ENCODE data around the gene CBLB. TPM values are rescaled to one million over a fixed set of nuclear protein-coding genes. Genes with fewer than 3 reads are reported as not detected.
"Not testable (repeated sequence)": the region's sequence is repeated elsewhere in the genome, so short reads cannot be mapped to it uniquely, and the experiment has no call there.

The CBLB gene
- total RNA-seq, 4 donors from 2014 or later, result 17.0 to 33.8 (median 23.0) TPM

GRCh38 chr3:105823149-105823867 lies 45.5 kb downstream of the CBLB start:
- intact Hi-C loops (cut with DNase I; ENCODE audit: low total_unique reads), result no loop called here
- WGBS, 2 donors, result 81 to 88% methylated on average over 4 of the region's 4 CpGs
- DNase-seq (ENCODE audit: low spot score in 2 of 2), result no peak
- H3K4me3 ChIP-seq (ENCODE audit: low read depth, poor library complexity, severe bottlenecking), result no peak overlapping the region
- no peak for TF ChIP-seq CTCF (IDR thresholded peaks at IDR 0.05)
- no peak for TF ChIP-seq POLR2A (IDR thresholded peaks at IDR 0.05)

DNA sequence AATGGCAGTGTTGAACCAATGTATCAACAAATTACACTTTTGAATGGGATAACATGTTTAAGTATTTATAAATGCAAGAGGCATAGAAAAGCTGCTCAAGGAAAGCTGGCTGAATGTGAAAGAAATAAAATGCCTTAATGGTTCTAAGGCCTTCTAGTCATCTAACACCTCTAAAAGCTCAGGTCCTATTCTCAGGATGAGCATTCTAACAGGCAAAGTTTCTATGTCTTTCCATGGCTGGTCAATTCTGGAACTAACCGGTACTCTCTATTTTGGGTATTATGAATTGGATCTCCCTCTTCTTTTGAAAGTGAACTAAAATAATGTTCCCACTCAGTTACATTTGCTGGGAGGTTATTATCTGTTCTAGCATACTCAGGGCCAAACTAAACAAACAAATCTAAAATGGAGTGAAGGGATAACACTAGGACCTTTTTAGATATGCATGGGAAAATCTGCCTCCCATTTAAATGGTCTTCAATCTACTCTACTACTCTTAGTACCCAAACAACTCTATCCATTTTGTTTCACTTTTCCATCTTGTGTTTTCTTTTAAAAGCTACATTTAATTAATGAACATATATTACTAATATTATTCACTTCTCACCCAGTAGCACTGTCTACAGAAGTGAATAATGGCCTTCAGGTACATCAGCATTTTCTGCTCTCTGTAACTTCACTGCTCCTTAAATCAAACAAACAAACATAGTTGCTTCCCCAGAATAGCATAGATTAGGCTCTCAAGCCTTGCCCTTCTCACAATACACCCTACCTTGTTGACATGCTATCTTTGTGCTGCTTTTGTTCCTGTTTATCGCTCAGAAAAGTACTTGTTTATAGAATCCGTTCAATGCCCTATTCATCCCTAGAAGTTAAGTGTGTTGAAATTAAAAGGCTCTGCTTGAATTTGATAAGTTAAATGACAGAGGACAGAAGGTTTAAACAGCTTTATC lies 46.4 kb downstream of the CBLB start:
- no peak overlapping the region for H3K4me3 ChIP-seq (ENCODE audit: low read depth, poor library complexity, severe bottlenecking)
- intact Hi-C loops (cut with DNase I; ENCODE audit: low total_unique reads), result no loop called here
- WGBS, 2 donors, result 91 to 93% methylated on average over 3 of the region's 3 CpGs
- no peak for DNase-seq (ENCODE audit: low spot score in 2 of 2)
- TF ChIP-seq CTCF (IDR thresholded peaks at IDR 0.05), result no peak
- TF ChIP-seq POLR2A (IDR thresholded peaks at IDR 0.05), result no peak

- no peak overlapping the region for H3K4me3 ChIP-seq (ENCODE audit: low read depth, poor library complexity, severe bottlenecking)
- 82 to 83% methylated on average over 2 of the region's 2 CpGs for WGBS, 2 donors
- intact Hi-C loops (cut with DNase I; ENCODE audit: low total_unique reads), result no loop called here
- no peak for DNase-seq (ENCODE audit: low spot score in 2 of 2)
- TF ChIP-seq CTCF (IDR thresholded peaks at IDR 0.05) (no peak), POLR2A (IDR thresholded peaks at IDR 0.05) (no peak)
Observed at GRCh38 chr3:105821433-105821832, 47.4 kb downstream of the CBLB start.

- intact Hi-C loops (cut with DNase I; ENCODE audit: low total_unique reads), result no loop called here
- 51 to 57% methylated on average over 2 of the region's 2 CpGs for WGBS, 2 donors
Observed at GRCh38 chr3:105816833-105817232, 52.0 kb downstream of the CBLB start.

GRCh38 chr3:105815331-105815730 lies 53.5 kb downstream of the CBLB start:
- DNase-seq (ENCODE audit: low spot score in 2 of 2); H3K4me3 ChIP-seq (ENCODE audit: low read depth, poor library complexity, severe bottlenecking); intact Hi-C loops (cut with DNase I; ENCODE audit: low total_unique reads): not testable (repeated sequence)
- 95 to 100% methylated on average over 3 of the region's 3 CpGs for WGBS, 2 donors

More at GRCh38 chr3:105816833-105817232, 52.0 kb downstream of the CBLB start:
- DNase-seq (ENCODE audit: low spot score in 2 of 2), result no peak
- no peak for TF ChIP-seq POLR2A (IDR thresholded peaks at IDR 0.05)
- no peak for TF ChIP-seq CTCF (IDR thresholded peaks at IDR 0.05)
- no peak overlapping the region for H3K4me3 ChIP-seq (ENCODE audit: low read depth, poor library complexity, severe bottlenecking)

- WGBS, 2 donors, result 83 to 88% methylated on average over 1 of the region's 1 CpG
- TF ChIP-seq POLR2A (IDR thresholded peaks at IDR 0.05), result no peak
- no peak for TF ChIP-seq CTCF (IDR thresholded peaks at IDR 0.05)
- no peak for DNase-seq (ENCODE audit: low spot score in 2 of 2)
- intact Hi-C loops (cut with DNase I; ENCODE audit: low total_unique reads), result no loop called here
- no peak overlapping the region for H3K4me3 ChIP-seq (ENCODE audit: low read depth, poor library complexity, severe bottlenecking)
Observed at GRCh38 chr3:105813710-105814109, 55.1 kb downstream of the CBLB start.
